DMS 273 treated with DMSO at 0.1 percent for 48 hours (cell line): Measurements from ENCODE around the gene BPIFA2.
"Not testable (repeated sequence)": the region's sequence is repeated elsewhere in the genome, so short reads cannot be mapped to it uniquely, and the experiment has no call there.

Experiments
- DNase-seq: peaks from one replicate; lab custom pipeline; 2025; lab: John Stamatoyannopoulos, UW

BPIFA2 gene

GRCh38 chr20:33162313-33162712, 5.6 kb upstream of the BPIFA2 start:
- DNase-seq = no peak

GRCh38 chr20:33162753-33163152, 5.2 kb upstream of the BPIFA2 start:
- no peak for DNase-seq

DNA sequence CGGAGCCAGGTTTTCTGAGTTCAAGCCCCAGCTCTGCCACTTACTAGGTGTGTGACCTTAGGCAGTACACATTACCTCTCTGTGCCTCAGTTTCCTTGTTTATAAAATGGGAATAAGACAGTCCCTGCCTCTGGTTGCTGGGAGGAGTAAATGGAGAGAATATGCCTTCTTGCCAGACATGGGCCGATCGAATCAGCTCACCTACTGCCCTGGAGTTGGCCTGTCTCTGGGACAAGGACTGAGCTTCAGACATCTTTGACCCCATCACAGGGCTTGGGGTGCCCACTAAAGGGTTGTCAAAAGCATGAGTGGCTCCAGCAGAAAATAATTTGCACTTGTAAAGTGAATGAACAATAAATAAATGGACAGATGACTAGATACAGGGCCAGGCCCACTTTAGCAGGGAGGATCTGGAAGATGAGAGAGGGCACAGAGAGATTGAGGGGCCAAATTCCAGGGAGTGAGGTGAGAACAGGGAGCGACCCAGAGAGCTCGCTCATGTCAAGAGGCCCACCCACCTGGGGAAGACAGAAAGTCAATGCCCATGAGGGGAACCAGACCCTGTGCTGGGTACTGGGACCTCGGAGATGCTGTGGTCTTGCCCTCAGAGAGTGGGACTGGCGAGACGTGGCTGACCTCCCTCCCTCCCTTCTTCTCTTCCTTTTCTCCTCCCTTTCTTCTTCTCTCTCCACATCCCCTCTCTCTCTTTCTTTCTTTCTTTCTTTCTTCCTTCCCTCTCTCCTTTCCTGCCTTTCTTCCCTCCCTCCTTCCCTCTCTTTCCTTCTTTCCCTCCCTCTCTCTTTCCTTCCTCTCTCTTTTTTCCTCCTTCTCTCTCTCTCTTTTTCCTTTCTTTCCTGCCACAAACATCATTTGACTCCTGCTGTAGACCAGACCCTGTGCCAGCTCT, 3.9 kb upstream of the BPIFA2 start:
- no peak for DNase-seq

DNA sequence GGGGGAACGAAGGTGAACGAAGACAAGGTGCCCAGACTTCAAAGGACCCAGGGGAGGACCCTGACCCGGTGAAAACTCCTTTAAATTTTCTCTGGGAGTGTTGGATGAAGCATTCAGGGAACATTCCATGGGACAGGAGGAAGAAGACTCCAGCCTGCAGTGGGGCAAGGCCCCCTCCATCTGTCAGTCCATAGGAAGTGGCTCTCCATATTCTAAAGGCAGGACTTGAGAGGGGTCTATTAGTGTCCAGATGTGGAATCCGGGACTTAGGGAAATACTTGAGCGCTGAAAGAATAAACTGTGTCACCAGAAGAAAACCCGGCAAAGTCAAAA, 3.2 kb upstream of the BPIFA2 start:
- DNase-seq = no peak

DNA sequence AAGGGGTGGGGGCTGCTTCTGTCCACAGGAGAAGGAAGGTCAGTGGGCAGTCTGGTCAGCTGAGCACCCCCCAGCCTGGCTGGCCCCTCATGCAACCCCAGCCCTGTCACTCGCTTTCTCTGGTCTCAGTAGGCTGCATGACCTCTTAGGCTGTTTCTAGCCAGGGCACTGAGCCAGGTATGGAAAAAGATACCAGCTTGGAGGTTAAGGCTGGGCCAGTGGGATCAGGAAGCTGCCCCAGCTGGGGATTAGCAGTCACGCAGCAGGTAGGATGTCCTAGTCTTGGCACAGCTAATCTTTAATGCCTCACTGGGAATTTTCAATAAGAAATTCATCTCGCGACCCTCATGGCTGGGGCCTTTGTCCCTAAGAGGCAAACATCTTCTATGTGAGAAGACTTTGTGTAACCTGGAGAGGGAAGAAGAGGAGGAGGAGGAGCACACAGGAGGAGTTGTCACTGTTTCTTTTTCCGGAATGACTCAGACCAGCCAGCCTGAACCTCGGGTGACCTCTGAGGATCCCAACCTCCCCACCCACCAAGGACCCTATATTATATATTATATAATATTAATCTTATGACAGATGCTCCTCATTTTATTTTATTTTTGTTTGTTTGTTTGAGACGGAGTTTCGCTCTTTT, 2.4 kb upstream of the BPIFA2 start:
- no peak for DNase-seq

DNA sequence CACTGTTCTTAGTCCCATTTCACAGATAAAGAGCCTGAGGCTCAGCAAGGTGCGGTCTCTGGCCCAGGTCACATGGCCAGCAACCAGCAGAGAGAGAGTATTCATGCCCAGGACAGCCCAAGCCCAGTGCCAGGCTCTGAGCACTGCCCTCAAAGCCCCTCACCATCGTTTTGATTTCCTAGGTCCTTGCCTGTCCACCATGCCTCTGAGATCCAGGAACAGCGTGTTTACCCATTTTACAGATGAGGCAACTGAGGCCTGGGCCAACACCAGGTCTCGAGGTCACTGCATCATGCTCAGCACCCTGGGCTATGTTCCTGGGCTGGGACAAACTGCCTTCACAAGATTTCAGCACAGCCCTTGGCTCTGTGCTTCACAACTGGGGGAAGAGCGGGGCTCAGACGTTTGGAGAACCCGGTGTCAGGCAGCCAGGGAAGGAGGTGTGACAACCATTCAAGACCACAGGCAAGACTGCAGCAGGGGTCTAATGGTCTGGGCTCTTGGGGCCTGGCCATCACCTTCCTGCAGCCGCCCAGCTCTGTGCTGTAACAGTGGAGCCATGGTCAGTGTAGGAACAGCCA, 1.3 kb upstream of the BPIFA2 start:
- DNase-seq = no peak

- DNase-seq = no peak
Measured at GRCh38 chr20:33169176-33169794, 1.3 kb downstream of the BPIFA2 start.

DNA sequence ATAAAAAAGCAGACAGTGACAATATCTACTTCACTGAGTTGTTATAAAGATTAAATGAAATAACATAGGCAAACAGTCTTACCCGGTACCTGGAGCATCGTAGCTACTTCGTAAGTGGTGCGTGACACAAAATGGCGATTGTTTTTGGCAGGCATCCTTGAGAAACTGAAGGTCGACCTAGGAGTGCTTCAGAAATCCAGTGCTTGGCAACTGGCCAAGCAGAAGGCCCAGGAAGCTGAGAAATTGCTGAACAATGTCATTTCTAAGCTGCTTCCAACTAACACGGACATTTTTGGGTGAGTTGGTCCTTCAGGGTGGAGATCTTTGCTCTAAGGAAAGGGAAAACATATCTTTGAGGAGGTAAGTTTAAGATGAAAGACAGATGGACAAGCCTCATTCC, 4.8 kb downstream of the BPIFA2 start:
- DNase-seq = no peak

GRCh38 chr20:33175123-33175522, 7.2 kb downstream of the BPIFA2 start:
- no peak for DNase-seq

- no peak for DNase-seq
Measured at GRCh38 chr20:33176101-33176500, 8.1 kb downstream of the BPIFA2 start.

GRCh38 chr20:33177866-33178265, 9.9 kb downstream of the BPIFA2 start:
- DNase-seq = no peak

- DNase-seq = no peak
Measured at GRCh38 chr20:33178726-33179125, 10.8 kb downstream of the BPIFA2 start.

- DNase-seq = no peak
Measured at GRCh38 chr20:33180169-33180568, 12.2 kb downstream of the BPIFA2 start.

- DNase-seq = no peak
Measured at GRCh38 chr20:33181482-33182093, 13.6 kb downstream of the BPIFA2 start.

- no peak for DNase-seq
Measured at GRCh38 chr20:33183312-33183711, 15.4 kb downstream of the BPIFA2 start.

- not testable (repeated sequence) for DNase-seq
Measured at GRCh38 chr20:33185031-33185590, 17.2 kb downstream of the BPIFA2 start.

GRCh38 chr20:33187491-33187890, 19.5 kb downstream of the BPIFA2 start:
- DNase-seq = no peak

DNA sequence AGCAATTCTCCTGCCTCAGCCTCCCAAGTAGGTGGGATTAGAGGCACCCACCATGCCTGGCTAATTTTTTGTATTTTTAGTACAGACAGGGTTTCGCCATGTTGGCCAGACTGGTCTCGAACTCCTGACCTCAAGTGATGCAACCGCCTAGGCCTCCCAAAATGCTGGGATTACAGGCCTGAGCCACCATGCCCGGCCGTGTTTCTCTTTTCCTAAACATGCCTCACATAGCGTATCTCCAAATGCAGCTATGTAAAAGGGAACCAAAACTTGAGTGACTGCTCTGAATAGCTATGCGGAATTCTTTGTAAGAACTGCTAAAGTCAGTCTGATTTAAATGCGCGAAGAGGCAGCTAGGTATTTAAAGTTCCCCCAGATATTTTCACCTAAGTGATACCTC, 20.5 kb downstream of the BPIFA2 start:
- no peak for DNase-seq

DNA sequence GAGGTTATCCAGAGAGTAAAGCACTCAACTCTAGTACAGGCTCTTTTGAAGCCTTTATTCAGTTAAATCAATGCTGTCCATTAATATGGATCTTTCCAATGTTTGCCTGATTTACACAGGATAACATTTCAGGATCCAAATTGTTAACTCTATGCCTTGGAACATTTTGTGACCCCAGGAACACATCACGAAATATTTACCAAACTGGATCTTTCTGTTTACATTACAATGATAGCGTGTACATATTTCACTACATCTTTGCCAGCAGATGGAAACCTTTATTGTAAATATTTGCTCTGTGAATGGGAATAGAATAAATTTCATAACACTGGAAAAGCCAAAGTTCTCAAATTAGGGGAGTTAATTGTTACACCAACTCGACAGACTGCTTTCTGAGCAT, 23.5 kb downstream of the BPIFA2 start:
- DNase-seq = no peak

- DNase-seq = no peak
Measured at GRCh38 chr20:33191955-33192354, 24.0 kb downstream of the BPIFA2 start.

- DNase-seq = no peak
Measured at GRCh38 chr20:33192912-33193501, 25.0 kb downstream of the BPIFA2 start.

- no peak for DNase-seq
Measured at GRCh38 chr20:33199026-33199425, 31.1 kb downstream of the BPIFA2 start.
